Smooth muscle cell (in vitro differentiated cells): Measurements from ENCODE around the gene ACVR2B. TPM values are rescaled to one million over a fixed set of nuclear protein-coding genes. Genes with fewer than 3 reads are reported as not detected.

Experiments used
- DNase-seq: peaks from one replicate; lab custom pipeline; 2025; ENCODE audit not compliant: unreplicated experiment; lab: John Stamatoyannopoulos, UW
- H2AFZ ChIP-seq: fragments of 200-600 bp; sonication (generic); 2 replicates; pipeline ENCODE4 v1.6.0; 2016; ENCODE audit warnings: antibody characterized with exemption, low read depth, mild to moderate bottlenecking
- H3F3A ChIP-seq: fragments of 200-600 bp; sonication (generic); 2 replicates; pipeline ENCODE4 v1.6.0; 2017; ENCODE audit warnings: antibody characterized with exemption, low read depth
- H3K27ac ChIP-seq: fragments of 200-600 bp; sonication (generic); 2 replicates; pipeline ENCODE4 v1.5.1; 2016; ENCODE audit warnings: low read depth, mild to moderate bottlenecking
- H3K27me3 ChIP-seq: fragments of 200-600 bp; sonication (generic); 2 replicates; pipeline ENCODE4 v1.6.1; 2016; ENCODE audit warnings: low read depth, mild to moderate bottlenecking
- H3K36me3 ChIP-seq: fragments of 200-600 bp; sonication (generic); 2 replicates; pipeline ENCODE4 v1.5.1; 2016; ENCODE audit warnings: low read depth
- H3K4me1 ChIP-seq: fragments of 200-600 bp; sonication (generic); 2 replicates; pipeline ENCODE4 v1.5.1; 2016; ENCODE audit warnings: low read depth
- H3K4me2 ChIP-seq: fragments of 200-600 bp; sonication (generic); 2 replicates; pipeline ENCODE4 v1.6.0; 2016; ENCODE audit warnings: mild to moderate bottlenecking
- H3K4me3 ChIP-seq: fragments of 200-600 bp; sonication (generic); 2 replicates; pipeline ENCODE4 v1.5.1; 2016; ENCODE audit warnings: mild to moderate bottlenecking
- H3K79me2 ChIP-seq: fragments of 200-600 bp; sonication (generic); 2 replicates; pipeline ENCODE4 v1.6.0; 2016; ENCODE audit warnings: low read depth, mild to moderate bottlenecking
- H3K9ac ChIP-seq: fragments of 200-600 bp; sonication (generic); 2 replicates; pipeline ENCODE4 v1.6.0; 2016; ENCODE audit warnings: low read depth
- H3K9me3 ChIP-seq: fragments of 200-600 bp; sonication (generic); replicated peaks from 2 replicates; pipeline ENCODE4 v1.5.1; 2016; ENCODE audit warnings: low read depth
- H4K20me1 ChIP-seq: fragments of 200-600 bp; sonication (generic); 2 replicates; pipeline ENCODE4 v1.6.0; 2016; ENCODE audit warnings: low read depth
- CTCF ChIP-seq: fragments of 200-600 bp; sonication (generic); IDR thresholded peaks from 2 replicates; pipeline ENCODE4 v1.5.1; 2017; ENCODE audit warnings: borderline replicate concordance, mild to moderate bottlenecking, antibody characterized with exemption; ENCODE audit not compliant: insufficient read depth, poor library complexity, severe bottlenecking
- WGBS: methylation state at CpG from one replicate; pipeline ENCODE4 v1.1.7; 2016; ENCODE audit warnings: low lambda C conversion rate; 5-methylcytosine and 5-hydroxymethylcytosine counted together
- polyA plus RNA-seq: library from polyadenylated mRNA; unstranded; fragments of >200 nt; fragmentation: Nextera tagmentation; extraction: Ambion mirVana; gene quantifications from 2 replicates; pipeline ENCODE4 v1.2.1, GENCODE V29; 2016
- total RNA-seq: library from RNA; depleted of rRNA; stranded (reverse); fragments of >200 nt; gene quantifications from 2 replicates; pipeline ENCODE4 v1.2.3, GENCODE V29; 2014

The ACVR2B gene
- total and polyA plus RNA-seq, 2 experiments from 2014 or later = 2.1 to 10.0 TPM

GRCh38 chr3:38510631-38511030, 56.9 kb downstream of the ACVR2B start:
- H3F3A ChIP-seq = no peaks in the 10 kb centered on the region
- H3K4me2 ChIP-seq = no peak overlapping the region
- H3K4me3 ChIP-seq = no peak overlapping the region
- DNase-seq = no peak
- H3K4me1 ChIP-seq = no peaks in the 10 kb centered on the region
- H3K27me3 ChIP-seq = no peaks in the 10 kb centered on the region
- no peak overlapping the region for H3K27ac ChIP-seq
- no peak overlapping the region for H2AFZ ChIP-seq
- no peak overlapping the region for H3K9ac ChIP-seq
- H4K20me1 ChIP-seq = no peaks in the 10 kb centered on the region
- H3K79me2 ChIP-seq = no peaks in the 10 kb centered on the region
- H3K36me3 ChIP-seq = peaks cover 12% of the 10 kb centered on the region
- H3K9me3 ChIP-seq = no peaks in the 10 kb centered on the region
- TF ChIP-seq CTCF = no peak

- Histone ChIP-seq H3K9me3 (no peaks in the 10 kb centered on the region), H4K20me1 (no peaks in the 10 kb centered on the region), H3K79me2 (no peaks in the 10 kb centered on the region), H3K27ac (no peak overlapping the region), H3K4me3 (no peak overlapping the region), H3K36me3 (peaks cover 8% of the 10 kb centered on the region), H2AFZ (no peak overlapping the region), H3K9ac (no peak overlapping the region), H3F3A (no peaks in the 10 kb centered on the region), H3K27me3 (no peaks in the 10 kb centered on the region), H3K4me1 (no peaks in the 10 kb centered on the region), H3K4me2 (no peak overlapping the region)
- 96% methylated on average over 3 of the region's 3 CpGs for whole genome bisulfite sequencing
- TF ChIP-seq CTCF = no peak
- DNase-seq = no peak
These were observed 57.9 kb downstream of the ACVR2B start for GRCh38 chr3:38511546-38511945.

- TF ChIP-seq CTCF = no peak
- DNase-seq = no peak
- Histone ChIP-seq H2AFZ (no peak overlapping the region), H3K9me3 (no peaks in the 10 kb centered on the region), H3K27me3 (no peaks in the 10 kb centered on the region), H3K79me2 (no peaks in the 10 kb centered on the region), H3F3A (no peaks in the 10 kb centered on the region), H3K27ac (no peak overlapping the region), H4K20me1 (no peaks in the 10 kb centered on the region), H3K4me3 (no peak overlapping the region), H3K4me2 (no peak overlapping the region), H3K4me1 (peaks cover 5% of the 10 kb centered on the region), H3K9ac (no peak overlapping the region), H3K36me3 (peaks cover 5% of the 10 kb centered on the region)
- 99% methylated on average over 7 of the region's 7 CpGs for WGBS
These were observed 61.7 kb downstream of the ACVR2B start for GRCh38 chr3:38515367-38515766.

GRCh38 chr3:38516669-38517068, 63.0 kb downstream of the ACVR2B start:
- H4K20me1 ChIP-seq = no peaks in the 10 kb centered on the region
- TF ChIP-seq CTCF = no peak
- H3K4me3 ChIP-seq = no peak overlapping the region
- H3F3A ChIP-seq = no peaks in the 10 kb centered on the region
- H3K4me1 ChIP-seq = peaks cover 12% of the 10 kb centered on the region
- no peaks in the 10 kb centered on the region for H3K79me2 ChIP-seq
- WGBS = 100% methylated on average over 1 of the region's 1 CpG
- no peaks in the 10 kb centered on the region for H3K36me3 ChIP-seq
- no peak overlapping the region for H3K9ac ChIP-seq
- no peak for DNase-seq
- no peaks in the 10 kb centered on the region for H3K27me3 ChIP-seq
- H3K27ac ChIP-seq = no peak overlapping the region
- no peak overlapping the region for H2AFZ ChIP-seq
- H3K4me2 ChIP-seq = no peak overlapping the region
- no peaks in the 10 kb centered on the region for H3K9me3 ChIP-seq
